ENCODE data around the gene PIP5KL1.

- no peak for TF ChIP-seq POLR2A (IDR thresholded peaks at IDR 0.05; ENCODE audit: low read depth, low read length)
- TF ChIP-seq CTCF (IDR thresholded peaks at IDR 0.05; ENCODE audit: extremely low read depth in 1 of 2, insufficient read depth in 1 of 2, low read depth in 1 of 2, low read length in 2 of 2) = no peak
- no peak for TF ChIP-seq POLR2AphosphoS5 (IDR thresholded peaks at IDR 0.05; ENCODE audit: insufficient read depth, low read depth, low read length)
- TF ChIP-seq MAX (IDR thresholded peaks at IDR 0.05; ENCODE audit: insufficient read depth, insufficient read length) = no peak
- no peak for TF ChIP-seq JUN (IDR thresholded peaks at IDR 0.05; ENCODE audit: borderline replicate concordance, insufficient read depth, insufficient read length, low read depth)
- TF ChIP-seq EZH2 (IDR thresholded peaks at IDR 0.05; ENCODE audit: borderline replicate concordance, low read depth, low read length, severe bottlenecking) = no peak
Measured at GRCh38 chr9:127953768-127954505, 23.4 kb upstream of the PIP5KL1 start.

Measured in endothelial cell of umbilical vein (primary cell).